ENCODE results near the gene OR2V2.

OR2V2 gene

GRCh38 chr5:181133083-181133482, 14.3 kb upstream of the OR2V2 start:
- peaks cover 5% of the 10 kb centered on the region for H3K4me1 ChIP-seq (ENCODE audit: control insufficient read depth, insufficient read depth, low read length)
- H3K36me3 ChIP-seq (ENCODE audit: insufficient read depth, low read length): no peaks in the 10 kb centered on the region
- no peak overlapping the region for H3K4me2 ChIP-seq (ENCODE audit: low read length)
- H3K9me3 ChIP-seq (replicated peaks; ENCODE audit: low read length): no peaks in the 10 kb centered on the region
- no peak overlapping the region for H3K4me3 ChIP-seq (ENCODE audit: low read length)
- no peak overlapping the region for H3K9ac ChIP-seq (ENCODE audit: low read depth, low read length)
- H3K27me3 ChIP-seq (ENCODE audit: control insufficient read depth, insufficient read depth, low read length): peaks cover 24% of the 10 kb centered on the region

GRCh38 chr5:181133610-181134231, 13.7 kb upstream of the OR2V2 start:
- H3K27me3 ChIP-seq (ENCODE audit: control insufficient read depth, insufficient read depth, low read length): peaks cover 17% of the 10 kb centered on the region
- no peaks in the 10 kb centered on the region for H3K9me3 ChIP-seq (replicated peaks; ENCODE audit: low read length)
- no peak overlapping the region for H3K9ac ChIP-seq (ENCODE audit: low read depth, low read length)
- no peaks in the 10 kb centered on the region for H3K36me3 ChIP-seq (ENCODE audit: insufficient read depth, low read length)
- no peak overlapping the region for H3K4me3 ChIP-seq (ENCODE audit: low read length)
- peaks cover 5% of the 10 kb centered on the region for H3K4me1 ChIP-seq (ENCODE audit: control insufficient read depth, insufficient read depth, low read length)
- peak overlapping the region; percentile 59 for H3K4me2 ChIP-seq (ENCODE audit: low read length)

DNA sequence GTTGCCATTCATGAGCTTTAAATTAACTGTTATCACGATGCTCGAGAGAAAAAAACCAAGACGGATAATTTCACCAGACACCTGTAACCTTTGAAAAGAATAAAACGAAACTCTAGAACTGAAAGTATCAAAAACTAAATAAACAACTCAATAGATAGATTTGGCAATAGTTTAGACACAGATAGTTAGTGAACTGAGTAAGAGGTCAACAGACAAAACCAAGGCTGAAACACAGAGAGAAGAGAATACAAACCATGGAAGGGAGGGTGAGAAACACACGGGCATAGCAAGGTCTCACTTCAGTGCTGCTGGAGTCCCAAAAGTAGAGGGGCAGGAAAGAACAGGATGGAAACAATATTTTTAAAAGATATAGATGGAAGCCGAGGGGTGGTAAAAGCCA, 13.1 kb upstream of the OR2V2 start:
- Histone ChIP-seq H3K9ac (ENCODE audit: low read depth, low read length) (no peak overlapping the region), H3K4me1 (ENCODE audit: control insufficient read depth, insufficient read depth, low read length) (peaks cover 5% of the 10 kb centered on the region), H3K27me3 (ENCODE audit: control insufficient read depth, insufficient read depth, low read length) (peaks cover 12% of the 10 kb centered on the region), H3K9me3 (replicated peaks; ENCODE audit: low read length) (no peaks in the 10 kb centered on the region), H3K4me2 (ENCODE audit: low read length) (no peak overlapping the region), H3K36me3 (ENCODE audit: insufficient read depth, low read length) (no peaks in the 10 kb centered on the region), H3K4me3 (ENCODE audit: low read length) (no peak overlapping the region)

DNA sequence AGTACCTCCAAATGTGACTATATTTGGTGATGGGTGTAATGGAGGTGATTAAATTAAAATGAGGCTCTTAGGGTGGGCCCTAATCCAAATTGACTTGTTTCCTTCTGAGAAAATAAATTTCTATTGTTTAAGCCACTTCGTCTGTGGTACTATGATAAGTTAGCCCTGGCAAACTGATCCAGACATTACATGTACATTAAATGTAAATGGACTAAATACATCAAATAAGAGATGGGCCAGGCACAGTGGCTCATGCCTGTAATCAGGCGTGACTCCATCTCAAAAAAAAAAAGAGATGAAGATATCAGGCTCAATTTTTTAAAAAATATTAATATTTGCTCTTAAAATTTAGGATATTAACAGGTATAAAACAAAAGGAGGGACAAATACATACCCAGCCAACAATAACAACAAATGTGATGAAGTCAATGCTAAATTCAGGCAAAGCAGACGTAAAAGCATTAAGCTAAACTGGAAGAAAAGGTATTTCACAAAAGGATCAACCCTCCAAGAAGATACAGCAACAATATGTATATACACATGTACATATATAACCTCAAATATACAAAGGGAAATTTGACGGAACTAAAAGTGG, 10.9 kb upstream of the OR2V2 start:
- no peaks in the 10 kb centered on the region for H3K9me3 ChIP-seq (replicated peaks; ENCODE audit: low read length)
- H3K4me3 ChIP-seq (ENCODE audit: low read length): no peak overlapping the region
- no peaks in the 10 kb centered on the region for H3K36me3 ChIP-seq (ENCODE audit: insufficient read depth, low read length)
- no peak overlapping the region for H3K9ac ChIP-seq (ENCODE audit: low read depth, low read length)
- no peak overlapping the region for H3K4me2 ChIP-seq (ENCODE audit: low read length)
- H3K4me1 ChIP-seq (ENCODE audit: control insufficient read depth, insufficient read depth, low read length): peaks cover 5% of the 10 kb centered on the region
- H3K27me3 ChIP-seq (ENCODE audit: control insufficient read depth, insufficient read depth, low read length): peaks cover 8% of the 10 kb centered on the region

- peaks cover 5% of the 10 kb centered on the region for H3K4me1 ChIP-seq (ENCODE audit: control insufficient read depth, insufficient read depth, low read length)
Measured at GRCh38 chr5:181138258-181138657, 9.1 kb upstream of the OR2V2 start.

GRCh38 chr5:181140766-181141165, 6.6 kb upstream of the OR2V2 start:
- Histone ChIP-seq H3K4me2 (ENCODE audit: low read length) (no peak overlapping the region), H3K4me1 (ENCODE audit: control insufficient read depth, insufficient read depth, low read length) (no peaks in the 10 kb centered on the region), H3K9me3 (replicated peaks; ENCODE audit: low read length) (no peaks in the 10 kb centered on the region), H3K27me3 (ENCODE audit: control insufficient read depth, insufficient read depth, low read length) (peaks cover 10% of the 10 kb centered on the region), H3K4me3 (ENCODE audit: low read length) (no peak overlapping the region), H3K9ac (ENCODE audit: low read depth, low read length) (no peak overlapping the region), H3K36me3 (ENCODE audit: insufficient read depth, low read length) (no peaks in the 10 kb centered on the region)

More at GRCh38 chr5:181138258-181138657, 9.1 kb upstream of the OR2V2 start:
- H3K9me3 ChIP-seq (replicated peaks; ENCODE audit: low read length): no peaks in the 10 kb centered on the region
- no peaks in the 10 kb centered on the region for H3K36me3 ChIP-seq (ENCODE audit: insufficient read depth, low read length)
- no peak overlapping the region for H3K4me2 ChIP-seq (ENCODE audit: low read length)
- no peak overlapping the region for H3K9ac ChIP-seq (ENCODE audit: low read depth, low read length)
- peaks cover 8% of the 10 kb centered on the region for H3K27me3 ChIP-seq (ENCODE audit: control insufficient read depth, insufficient read depth, low read length)
- H3K4me3 ChIP-seq (ENCODE audit: low read length): no peak overlapping the region

- Histone ChIP-seq H3K4me2 (ENCODE audit: low read length) (no peak overlapping the region), H3K9ac (ENCODE audit: low read depth, low read length) (no peak overlapping the region), H3K4me3 (ENCODE audit: low read length) (no peak overlapping the region), H3K27me3 (ENCODE audit: control insufficient read depth, insufficient read depth, low read length) (peaks cover 10% of the 10 kb centered on the region), H3K9me3 (replicated peaks; ENCODE audit: low read length) (no peaks in the 10 kb centered on the region), H3K4me1 (ENCODE audit: control insufficient read depth, insufficient read depth, low read length) (no peaks in the 10 kb centered on the region), H3K36me3 (ENCODE audit: insufficient read depth, low read length) (no peaks in the 10 kb centered on the region)
Measured at GRCh38 chr5:181142054-181142453, 5.3 kb upstream of the OR2V2 start.

DNA sequence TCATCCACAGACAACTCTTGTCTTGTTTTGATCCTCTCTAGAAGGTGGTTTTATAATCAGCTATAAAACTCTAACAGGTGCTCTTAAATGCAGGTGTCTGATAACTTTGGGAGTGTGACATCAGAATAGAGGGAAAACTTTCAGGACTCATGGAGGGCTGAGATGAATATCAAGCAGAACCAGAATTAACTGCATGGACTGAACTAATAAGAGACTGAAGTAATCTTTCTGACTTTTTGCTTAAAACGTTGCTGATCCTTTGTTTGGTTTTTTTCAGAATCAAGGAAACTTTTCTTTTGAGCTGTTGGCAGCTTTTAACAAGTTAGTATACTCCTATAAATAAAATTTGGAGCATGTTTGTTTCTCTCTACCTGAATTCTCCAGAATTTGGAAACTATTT, 2.3 kb upstream of the OR2V2 start:
- no peaks in the 10 kb centered on the region for H3K9me3 ChIP-seq (replicated peaks; ENCODE audit: low read length)
- H3K4me1 ChIP-seq (ENCODE audit: control insufficient read depth, insufficient read depth, low read length): no peaks in the 10 kb centered on the region
- H3K9ac ChIP-seq (ENCODE audit: low read depth, low read length): no peak overlapping the region
- no peak overlapping the region for H3K4me3 ChIP-seq (ENCODE audit: low read length)
- H3K36me3 ChIP-seq (ENCODE audit: insufficient read depth, low read length): no peaks in the 10 kb centered on the region
- H3K27me3 ChIP-seq (ENCODE audit: control insufficient read depth, insufficient read depth, low read length): peaks cover 22% of the 10 kb centered on the region
- H3K4me2 ChIP-seq (ENCODE audit: low read length): no peak overlapping the region

DNA sequence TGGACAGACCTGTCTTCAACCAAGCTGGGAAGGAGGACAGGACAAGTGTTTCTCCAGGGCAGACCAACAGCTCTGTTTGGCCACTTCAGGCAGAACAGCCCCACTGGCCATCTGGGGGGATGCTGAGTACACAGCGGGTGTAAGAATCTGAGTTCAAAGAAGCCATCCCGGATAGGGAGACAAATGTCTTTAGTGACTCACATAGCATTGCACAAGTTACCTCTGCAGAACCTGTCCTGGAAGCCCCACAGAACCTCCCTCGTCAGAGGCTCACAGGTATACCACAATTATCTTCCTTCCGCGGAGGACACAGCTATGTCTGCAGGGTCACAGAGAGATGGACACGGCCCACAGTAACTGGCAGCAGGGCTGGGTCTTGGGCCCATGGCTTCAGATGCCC, 2.0 kb downstream of the OR2V2 start:
- Histone ChIP-seq H3K36me3 (ENCODE audit: insufficient read depth, low read length) (no peaks in the 10 kb centered on the region), H3K9ac (ENCODE audit: low read depth, low read length) (no peak overlapping the region), H3K9me3 (replicated peaks; ENCODE audit: low read length) (no peaks in the 10 kb centered on the region), H3K4me2 (ENCODE audit: low read length) (no peak overlapping the region), H3K4me1 (ENCODE audit: control insufficient read depth, insufficient read depth, low read length) (no peaks in the 10 kb centered on the region), H3K27me3 (ENCODE audit: control insufficient read depth, insufficient read depth, low read length) (peaks cover 26% of the 10 kb centered on the region), H3K4me3 (ENCODE audit: low read length) (no peak overlapping the region)

- no peaks in the 10 kb centered on the region for H3K4me1 ChIP-seq (ENCODE audit: control insufficient read depth, insufficient read depth, low read length)
- no peaks in the 10 kb centered on the region for H3K9me3 ChIP-seq (replicated peaks; ENCODE audit: low read length)
- no peaks in the 10 kb centered on the region for H3K36me3 ChIP-seq (ENCODE audit: insufficient read depth, low read length)
- peaks cover 26% of the 10 kb centered on the region for H3K27me3 ChIP-seq (ENCODE audit: control insufficient read depth, insufficient read depth, low read length)
- no peak overlapping the region for H3K4me2 ChIP-seq (ENCODE audit: low read length)
- no peak overlapping the region for H3K9ac ChIP-seq (ENCODE audit: low read depth, low read length)
- no peak overlapping the region for H3K4me3 ChIP-seq (ENCODE audit: low read length)
Measured at GRCh38 chr5:181149806-181150733, 2.7 kb downstream of the OR2V2 start.

DNA sequence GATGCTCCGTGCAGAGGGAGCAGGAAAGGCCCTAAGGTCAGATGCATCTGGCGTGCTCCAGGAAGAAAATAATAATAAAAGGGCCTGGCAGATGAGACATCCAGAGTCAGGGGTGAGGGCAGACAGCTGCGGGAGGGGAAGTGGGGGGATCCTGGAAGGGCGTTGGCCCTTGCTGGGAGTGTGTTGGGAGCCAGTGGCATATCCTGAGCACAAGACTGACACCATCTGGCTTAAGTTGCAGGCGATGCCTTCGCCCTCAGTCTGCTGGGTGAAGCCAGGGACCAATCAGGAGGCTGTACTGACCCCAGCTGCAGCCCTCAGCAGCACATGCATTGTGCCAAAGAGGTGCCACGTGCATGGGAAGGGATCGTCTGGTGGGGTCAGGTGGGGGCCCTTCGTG, 3.8 kb downstream of the OR2V2 start:
- Histone ChIP-seq H3K9ac (ENCODE audit: low read depth, low read length) (no peak overlapping the region), H3K27me3 (ENCODE audit: control insufficient read depth, insufficient read depth, low read length) (peaks cover 32% of the 10 kb centered on the region), H3K36me3 (ENCODE audit: insufficient read depth, low read length) (no peaks in the 10 kb centered on the region), H3K4me3 (ENCODE audit: low read length) (no peak overlapping the region), H3K9me3 (replicated peaks; ENCODE audit: low read length) (no peaks in the 10 kb centered on the region), H3K4me1 (ENCODE audit: control insufficient read depth, insufficient read depth, low read length) (no peaks in the 10 kb centered on the region), H3K4me2 (ENCODE audit: low read length) (no peak overlapping the region)

Measured in skeletal muscle satellite cell (primary cell).